Measurements from ENCODE around the gene C1GALT1. TPM values are rescaled to one million over a fixed set of nuclear protein-coding genes. Genes with fewer than 3 reads are reported as not detected.
"Not testable (repeated sequence)": the region's sequence is repeated elsewhere in the genome, so short reads cannot be mapped to it uniquely, and the experiment has no call there.

Gene C1GALT1
- total RNA-seq, 1 donor from 2014 or later, result 33.9 TPM

GRCh38 chr7:7152315-7152714, 30.0 kb upstream of the C1GALT1 start:
- TF ChIP-seq CTCF (IDR thresholded peaks at IDR 0.05), result no peak
- intact Hi-C loops (cut with DNase I), result no loop called here
- Histone ChIP-seq H3K27ac (no peak overlapping the region), H3K36me3 (no peaks in the 10 kb centered on the region), H3K4me3 (no peak overlapping the region), H3K9me3 (no peaks in the 10 kb centered on the region), H3K4me1 (peaks cover 4% of the 10 kb centered on the region), H3K27me3 (no peaks in the 10 kb centered on the region)
- DNase-seq (no peak), ATAC-seq (no peak)

GRCh38 chr7:7154355-7154754, 28.0 kb upstream of the C1GALT1 start:
- H3K36me3 ChIP-seq; H3K4me1 ChIP-seq; intact Hi-C loops (cut with DNase I); H3K4me3 ChIP-seq; H3K27ac ChIP-seq; ATAC-seq; H3K27me3 ChIP-seq; H3K9me3 ChIP-seq; DNase-seq: not testable (repeated sequence)

GRCh38 chr7:7156663-7157062, 25.7 kb upstream of the C1GALT1 start:
- ATAC-seq, result no peak
- no peak for DNase-seq
- intact Hi-C loops (cut with DNase I), result no loop called here

GRCh38 chr7:7157177-7157886, 25.0 kb upstream of the C1GALT1 start:
- Histone ChIP-seq H3K9me3 (no peaks in the 10 kb centered on the region), H3K36me3 (no peaks in the 10 kb centered on the region), H3K27me3 (no peaks in the 10 kb centered on the region), H3K4me3 (no peak overlapping the region), H3K4me1 (peaks cover 4% of the 10 kb centered on the region), H3K27ac (no peak overlapping the region)
- DNase-seq (no peak), ATAC-seq (peak; percentile 58)
- no peak for TF ChIP-seq CTCF (IDR thresholded peaks at IDR 0.05)
- intact Hi-C loops (cut with DNase I), result no loop called here

More at GRCh38 chr7:7156663-7157062, 25.7 kb upstream of the C1GALT1 start:
- no peak for TF ChIP-seq CTCF (IDR thresholded peaks at IDR 0.05)
- Histone ChIP-seq H3K27me3 (no peaks in the 10 kb centered on the region), H3K36me3 (no peaks in the 10 kb centered on the region), H3K4me3 (no peak overlapping the region), H3K9me3 (no peaks in the 10 kb centered on the region), H3K27ac (no peak overlapping the region), H3K4me1 (peaks cover 4% of the 10 kb centered on the region)

- Histone ChIP-seq H3K27me3 (no peaks in the 10 kb centered on the region), H3K4me1 (peaks cover 4% of the 10 kb centered on the region), H3K36me3 (no peaks in the 10 kb centered on the region), H3K9me3 (no peaks in the 10 kb centered on the region), H3K4me3 (no peak overlapping the region), H3K27ac (no peak overlapping the region)
- ATAC-seq, result no peak
- no peak for DNase-seq
- TF ChIP-seq CTCF (IDR thresholded peaks at IDR 0.05), result no peak
- intact Hi-C loops (cut with DNase I), result no loop called here
These were observed 24.5 kb upstream of the C1GALT1 start for GRCh38 chr7:7157887-7158271.

GRCh38 chr7:7159063-7159658, 23.2 kb upstream of the C1GALT1 start:
- ATAC-seq, result no peak
- intact Hi-C loops (cut with DNase I), result no loop called here
- no peak for TF ChIP-seq CTCF (IDR thresholded peaks at IDR 0.05)

More at GRCh38 chr7:7159063-7159658, 23.2 kb upstream of the C1GALT1 start:
- Histone ChIP-seq H3K27ac (no peak overlapping the region), H3K27me3 (no peaks in the 10 kb centered on the region), H3K4me1 (peaks cover 4% of the 10 kb centered on the region), H3K9me3 (no peaks in the 10 kb centered on the region), H3K36me3 (no peaks in the 10 kb centered on the region), H3K4me3 (no peak overlapping the region)
- no peak for DNase-seq
